Stimulated activated CD8-positive, alpha-beta memory T cell treated with anti-CD3 and anti-CD28 coated beads, Interleukin-12 subunit alpha, Interleukin-12 subunit beta, amount 100 ng/mL, for 24 hours (primary cell): ENCODE data around the gene RAP1GAP2.
"Not testable (repeated sequence)": the region's sequence is repeated elsewhere in the genome, so short reads cannot be mapped to it uniquely, and the experiment has no call there.

ENCODE experiments used
- DNase-seq: peaks from one replicate; pipeline ENCODE4 v3.0.0-alpha.2; 2020; ENCODE audit errors: extremely low read depth

Gene RAP1GAP2

DNA sequence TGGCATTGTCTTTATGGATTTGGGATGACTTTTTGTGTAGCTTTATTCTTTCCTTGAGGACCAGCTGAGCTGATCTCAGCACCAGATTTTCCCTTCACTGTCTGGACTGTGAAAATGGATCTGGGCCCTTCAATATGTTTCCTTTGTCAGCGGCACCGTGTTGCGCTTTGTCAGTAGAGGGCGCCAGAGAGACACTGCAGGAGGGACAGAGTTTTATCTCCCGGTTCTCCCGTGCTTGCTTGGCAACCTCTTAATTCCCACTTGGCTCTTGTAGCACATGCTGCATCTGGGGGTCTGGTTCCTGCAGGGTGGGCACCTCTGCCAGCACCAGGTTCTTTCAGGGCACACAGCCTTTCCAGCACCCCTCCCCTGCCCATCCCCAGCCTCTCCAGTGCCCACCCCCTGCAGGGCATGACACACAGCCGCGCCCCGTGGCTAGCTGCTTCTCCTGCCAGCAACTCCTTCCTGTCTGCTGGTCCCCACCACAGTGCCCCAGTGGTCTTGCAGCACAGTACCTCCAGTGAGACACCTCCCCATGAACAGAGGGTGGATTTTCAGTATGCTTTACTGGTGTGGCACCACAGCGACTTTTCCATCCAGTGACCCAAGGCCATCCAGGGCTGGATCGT, 247.6 kb downstream of the RAP1GAP2 start:
- DNase-seq, result no peak

DNA sequence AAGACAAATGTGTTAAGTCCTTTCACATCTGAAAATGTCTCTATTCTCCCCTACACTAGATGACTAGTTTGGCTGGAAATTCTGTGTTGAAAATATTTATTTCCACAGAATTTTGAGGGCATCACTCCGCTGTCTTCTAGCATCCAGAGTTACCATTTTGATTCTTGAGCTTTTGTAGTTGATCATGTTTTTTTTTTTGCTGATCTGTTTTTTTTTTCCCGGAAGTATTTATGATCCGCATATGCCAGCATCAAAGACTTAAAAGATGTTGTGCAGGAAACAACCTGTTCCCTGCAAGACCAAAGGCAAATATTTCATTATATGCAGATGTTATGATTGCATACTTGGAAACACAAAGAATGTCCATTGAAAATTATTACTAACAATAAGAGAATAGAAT, 250.5 kb downstream of the RAP1GAP2 start:
- DNase-seq, result no peak

DNA sequence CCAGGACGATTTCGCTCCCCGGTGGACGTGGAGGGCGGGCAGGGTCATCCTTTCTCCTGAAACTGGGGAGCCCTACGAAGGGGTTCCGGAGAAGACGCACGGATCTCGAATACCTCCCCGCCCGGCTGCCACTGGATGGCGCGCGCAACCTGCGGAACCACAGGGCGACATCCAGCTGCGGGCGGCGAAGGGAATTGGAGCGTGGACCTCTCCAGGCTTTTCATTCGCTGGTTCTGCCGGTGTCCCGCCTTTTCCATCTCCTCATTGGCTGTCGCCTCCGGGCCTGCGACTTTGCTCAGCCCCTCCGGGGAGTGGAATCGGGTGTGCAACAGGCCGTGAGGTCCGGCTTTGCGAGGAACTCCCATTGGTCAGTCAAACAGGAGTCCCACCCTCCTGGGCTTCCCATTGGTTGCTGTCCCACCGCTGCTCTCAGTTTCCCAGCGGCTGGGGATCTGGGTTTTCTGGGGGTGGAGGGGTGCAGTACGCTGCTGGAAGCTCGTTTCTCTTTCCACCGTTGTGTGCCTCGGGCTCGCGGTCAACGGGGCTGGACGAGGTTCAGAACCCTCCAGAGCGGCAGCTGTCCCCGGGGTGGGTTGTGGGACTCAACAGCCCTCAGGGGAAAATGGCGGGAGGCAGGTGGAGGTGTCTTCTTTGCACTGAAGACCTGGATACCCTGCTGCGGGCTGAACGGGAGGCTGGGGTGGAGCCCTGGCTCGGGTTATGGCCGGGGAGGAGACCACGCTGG, 252.7 kb downstream of the RAP1GAP2 start:
- DNase-seq, result peak; percentile 79

DNA sequence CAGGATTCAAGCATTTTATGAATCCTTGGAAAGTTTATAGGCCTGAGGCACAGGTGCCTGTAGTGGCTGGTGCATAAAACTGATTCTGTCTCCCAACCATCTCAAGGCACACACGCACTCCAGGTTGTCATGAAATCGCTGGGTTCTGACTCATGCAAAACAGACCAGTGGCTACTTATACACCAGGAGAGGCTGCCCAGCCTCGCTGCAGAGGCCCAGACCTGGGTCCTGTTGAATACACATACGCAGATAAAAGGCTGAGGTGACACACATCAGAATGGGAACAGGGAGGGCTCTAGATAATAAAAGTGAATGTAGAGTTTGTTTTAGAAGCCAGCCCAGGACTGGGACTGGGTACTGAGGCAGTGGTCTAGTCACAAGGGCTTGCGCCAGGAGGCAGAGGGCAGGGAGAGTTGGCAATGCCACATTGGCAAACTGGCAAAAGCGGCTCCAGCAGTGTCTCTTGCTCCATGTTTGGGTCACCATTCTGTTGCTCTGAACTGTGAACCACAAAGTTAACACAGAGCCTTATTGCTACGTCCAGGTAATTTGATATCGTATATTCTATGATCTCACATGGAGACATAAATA, 253.6 kb downstream of the RAP1GAP2 start:
- no peak for DNase-seq

DNA sequence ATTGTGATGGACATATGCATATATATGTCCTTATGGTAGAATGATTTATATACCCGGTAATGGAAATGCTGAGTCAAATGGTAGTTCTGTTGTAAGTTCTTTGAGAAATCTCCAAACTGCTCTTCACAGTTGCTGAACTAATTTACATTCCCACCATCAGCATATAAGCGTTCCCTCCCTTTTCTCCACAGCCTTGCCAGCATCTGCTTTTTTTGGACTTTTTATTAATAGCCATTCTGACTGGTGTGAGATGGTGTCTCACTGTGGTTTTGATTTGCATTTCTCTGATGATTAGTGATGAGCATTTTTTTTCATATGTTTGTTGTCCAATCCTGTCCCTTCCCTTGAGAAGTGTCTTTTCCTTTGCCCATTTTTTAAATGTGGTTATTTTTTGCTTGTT, 258.6 kb downstream of the RAP1GAP2 start:
- DNase-seq, result not testable (repeated sequence)

DNA sequence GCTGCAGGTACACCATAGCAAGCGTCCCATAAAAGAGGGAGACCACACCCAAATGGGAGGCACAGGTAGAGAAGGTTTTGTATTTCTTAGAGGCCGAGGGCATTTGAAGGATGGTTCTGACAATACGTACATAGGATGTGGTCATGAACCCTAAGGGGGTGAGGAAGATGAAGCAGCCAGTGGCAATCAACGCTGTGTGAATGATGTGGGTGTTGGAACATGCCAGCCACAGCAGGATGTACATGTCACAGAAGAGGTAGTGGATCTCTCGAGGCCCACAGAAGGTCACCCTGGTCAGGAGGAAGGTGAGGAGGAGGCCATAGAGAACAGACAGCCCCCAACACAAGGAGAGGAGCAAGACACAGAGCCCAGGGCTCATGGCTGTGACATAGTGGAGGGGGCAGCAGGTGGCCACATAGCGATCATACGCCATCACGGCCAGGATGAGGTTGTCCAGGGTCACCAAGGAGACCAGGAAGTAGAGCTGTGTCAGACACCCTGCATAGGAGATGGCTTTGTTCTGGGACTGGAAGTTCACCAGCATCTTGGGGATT, 266.7 kb downstream of the RAP1GAP2 start:
- DNase-seq, result not testable (repeated sequence)

DNA sequence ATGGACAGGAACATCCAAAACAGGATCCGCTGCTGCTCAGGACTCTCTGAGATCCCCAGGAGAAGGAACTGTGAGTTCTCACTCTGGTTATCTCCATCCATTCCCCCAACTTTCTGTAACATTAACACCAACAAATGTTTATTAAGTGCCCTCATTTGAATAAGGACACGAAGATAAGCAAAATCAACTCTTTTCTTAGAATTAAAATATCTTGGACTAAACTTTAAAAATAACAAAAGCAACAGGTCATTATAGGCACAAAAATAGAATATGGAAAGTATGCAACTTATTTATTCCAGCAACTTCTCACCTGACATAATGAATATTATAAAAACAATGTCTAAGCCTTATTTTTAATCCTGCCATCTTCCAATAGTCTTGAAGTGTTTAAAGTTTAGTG, 267.3 kb downstream of the RAP1GAP2 start, which contains the start of gene OR1D5:
Gene OR1D5 (minus strand): TSS at position 101 of the 400 bp plus-strand sequence. CDS start 0 bp downstream, at position 101.
- DNase-seq, result not testable (repeated sequence)

DNA sequence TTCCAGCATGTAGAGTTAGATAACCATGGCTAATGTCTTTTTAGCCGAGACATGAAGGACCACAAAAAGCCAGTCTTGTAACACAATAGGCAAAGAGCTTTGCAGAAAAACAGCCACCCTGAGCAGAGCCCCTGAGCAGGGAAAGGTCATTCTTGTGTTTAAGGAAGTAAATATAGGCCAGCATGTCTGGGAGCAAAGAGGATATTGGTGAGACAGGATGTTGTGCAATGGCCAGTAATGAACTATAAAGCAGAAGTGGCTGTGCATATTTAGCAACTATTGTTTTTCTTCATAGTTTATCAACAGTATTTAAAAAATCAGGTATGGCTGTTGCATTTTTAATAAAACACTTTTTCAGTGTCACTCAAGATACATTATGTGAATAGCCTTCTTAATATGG, 269.0 kb downstream of the RAP1GAP2 start:
- not testable (repeated sequence) for DNase-seq

DNA sequence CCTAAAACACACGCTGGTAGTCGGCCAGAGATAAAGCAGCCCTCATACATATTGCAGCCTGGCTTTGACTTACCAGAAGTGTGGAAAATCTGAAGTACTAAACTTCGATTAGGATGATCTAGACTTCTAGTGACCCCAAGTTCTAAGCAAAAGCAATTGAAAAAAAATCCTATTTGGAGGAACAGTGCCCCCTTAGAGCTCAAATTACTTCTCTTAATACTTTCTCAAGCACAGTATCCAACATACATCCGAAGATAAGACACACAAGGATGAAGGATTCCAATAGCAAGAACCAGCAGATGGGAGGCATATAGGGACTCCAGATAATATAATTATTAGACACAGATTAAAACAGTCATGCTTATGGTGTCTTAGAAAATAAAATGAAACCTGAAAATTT, 277.6 kb downstream of the RAP1GAP2 start:
- DNase-seq, result not testable (repeated sequence)
